HCT116 (cell line): ENCODE measurements around the gene CNTN4. TPM values are rescaled to one million over a fixed set of nuclear protein-coding genes. Genes with fewer than 3 reads are reported as not detected.

Experiments used
- ATAC-seq: fragments of 200-7000 bp; cut with Tn5 transposase; 2 replicates; pipeline ENCODE4 v1.9.1; 2020; ENCODE audit warnings: mild to moderate bottlenecking, moderate library complexity
- BruUV-seq: library from RNA; stranded (reverse); fragments of 400-500 nt; replicated peaks from 2 replicates; lab custom pipeline; 2021; lab: Mats Ljungman, UMichigan
- CTCF ChIA-PET: fragments of 300-600 bp; sonication (Branson Sonifier 250); formaldehyde crosslinking; loops from one replicate; lab custom pipeline; 2021; ENCODE audit warnings: antibody characterized with exemption; lab: Charles Lee
- POLR2A ChIA-PET: fragments of 300-600, 350-600 bp; sonication (Branson Sonifier 250); formaldehyde crosslinking; loops from one replicate; lab custom pipeline; 2021; ENCODE audit warnings: antibody characterized with exemption; lab: Charles Lee
- RAD21 ChIA-PET, 2 experiments: fragments of 300-600 bp; sonication (Branson Sonifier 250); formaldehyde crosslinking; loops; one replicate each; lab custom pipeline; 2023; ENCODE audit warnings: low total read pairs in 2 of 2; ENCODE audit not compliant: uncharacterized antibody in 2 of 2, unreplicated experiment in 2 of 2, low non-redundant PET in 1 of 2; lab: Charles Lee
- DNase-seq: peaks from one replicate; pipeline ENCODE4 v3.0.0-alpha.2; 2010; ENCODE audit warnings: low read depth, low spot score
- H2AFZ ChIP-seq: fragments of 200-600 bp; shearing (Covaris generic), sonication (generic); 2 replicates; pipeline ENCODE4 v1.6.1; 2017; ENCODE audit warnings: low read depth, mixed run types, mixed read lengths, antibody characterized with exemption, low read length; ENCODE audit not compliant: poor library complexity, severe bottlenecking
- H3K27ac ChIP-seq: 2 replicates; pipeline ENCODE4 v1.5.1; 2012; ENCODE audit warnings: low read depth, low read length
- H3K27me3 ChIP-seq: fragments of 200-600 bp; sonication (generic); 2 replicates; pipeline ENCODE4 v1.6.1; 2016; ENCODE audit warnings: mixed run types, low read length, mixed read lengths; ENCODE audit not compliant: insufficient read depth
- H3K36me3 ChIP-seq, 2 experiments: fragments of 200-500 bp in 1 of 2; fragments of 200-600 bp in 1 of 2; sonication (Bioruptor generic) in 1 of 2; sonication (generic) in 1 of 2; 2 replicates each; pipeline versions ENCODE4 v1.5.1 to v1.6.1; 2014 to 2016; ENCODE audit warnings: low read length in 2 of 2, inconsistent platforms in 1 of 2, mixed read lengths in 1 of 2, mixed run types in 1 of 2; ENCODE audit not compliant: insufficient read depth in 2 of 2, control insufficient read depth in 1 of 2
- H3K4me1 ChIP-seq, 2 experiments: fragments of 200-600 bp in 1 of 2; sonication (generic) in 1 of 2; 2 replicates each; pipeline versions ENCODE4 v1.5.1 to v1.6.1; 2012 to 2017; ENCODE audit warnings: low read length in 2 of 2, inconsistent platforms in 1 of 2, mild to moderate bottlenecking in 1 of 2, mixed read lengths in 1 of 2, mixed run types in 1 of 2, moderate library complexity in 1 of 2; ENCODE audit not compliant: insufficient read depth in 2 of 2, control insufficient read depth in 1 of 2
- H3K4me2 ChIP-seq: fragments of 200-600 bp; sonication (generic); 2 replicates; pipeline ENCODE4 v1.6.1; 2017; ENCODE audit warnings: mixed run types, low read length, mixed read lengths
- H3K4me3 ChIP-seq, 2 experiments: fragments of 200-600 bp in 1 of 2; sonication (generic) in 1 of 2; replicated peaks in 1 of 2; 2 replicates each; pipeline ENCODE4 v1.5.1; 2011 to 2016; ENCODE audit warnings: low read length in 2 of 2, control low read depth in 1 of 2, low read depth in 1 of 2, mild to moderate bottlenecking in 1 of 2, mixed read lengths in 1 of 2, mixed run types in 1 of 2
- H3K79me2 ChIP-seq: fragments of 200-600 bp; sonication (generic); 2 replicates; pipeline ENCODE4 v1.6.1; 2017; ENCODE audit warnings: mild to moderate bottlenecking, mixed run types, low read length, moderate library complexity, mixed read lengths; ENCODE audit not compliant: insufficient read depth
- H3K9ac ChIP-seq: fragments of 200-600 bp; sonication (generic); 2 replicates; pipeline ENCODE4 v1.6.1; 2016; ENCODE audit warnings: low read length, mixed read lengths
- H3K9me2 ChIP-seq: fragments of 200-600 bp; sonication (generic), shearing (Covaris generic); 2 replicates; pipeline ENCODE4 v1.6.1; 2017; ENCODE audit warnings: mixed run types, mild to moderate bottlenecking, moderate library complexity; ENCODE audit not compliant: insufficient read depth
- H3K9me3 ChIP-seq, 2 experiments: fragments of 200-500 bp in 1 of 2; fragments of 200-600 bp in 1 of 2; sonication (Bioruptor generic) in 1 of 2; sonication (generic) in 1 of 2; 2 replicates each; pipeline ENCODE4 v1.6.1; 2014 to 2017; ENCODE audit warnings: low read length in 2 of 2, mixed read lengths in 2 of 2, inconsistent platforms in 1 of 2, low read depth in 1 of 2, mild to moderate bottlenecking in 1 of 2, mixed run types in 1 of 2, moderate library complexity in 1 of 2; ENCODE audit not compliant: control insufficient read depth in 1 of 2, insufficient read depth in 1 of 2
- H4K20me1 ChIP-seq: fragments of 200-600 bp; sonication (generic), shearing (Covaris generic); 2 replicates; pipeline ENCODE4 v1.6.1; 2017; ENCODE audit warnings: mixed run types, mild to moderate bottlenecking, moderate library complexity; ENCODE audit not compliant: insufficient read depth
- ATF3 ChIP-seq: IDR thresholded peaks from 2 replicates; pipeline ENCODE4 v1.6.1; 2012
- CBX3 ChIP-seq: IDR thresholded peaks from 2 replicates; pipeline ENCODE4 v1.6.1; 2012; ENCODE audit warnings: low read depth
- CTCF ChIP-seq, 3 experiments: fragments of 200-600 bp in 1 of 3; sonication (generic) in 1 of 3; IDR thresholded peaks in 2 of 3; conservative IDR thresholded peaks in 1 of 3; 2 replicates each; pipeline ENCODE4 v1.5.1; 2012 to 2017; ENCODE audit warnings: low read depth in 2 of 3, low read length in 2 of 3, antibody characterized with exemption in 1 of 3, borderline replicate concordance in 1 of 3, control low read depth in 1 of 3, mild to moderate bottlenecking in 1 of 3, mixed read lengths in 1 of 3, mixed run types in 1 of 3, moderate library complexity in 1 of 3; ENCODE audit not compliant: insufficient read depth in 1 of 3
- ELF1 ChIP-seq: IDR thresholded peaks from 2 replicates; pipeline ENCODE4 v1.6.1; 2012; ENCODE audit warnings: low read depth, borderline replicate concordance
- EZH2phosphoT487 ChIP-seq: fragments of 200-600 bp; IDR thresholded peaks from 2 replicates; pipeline ENCODE4 v1.6.1; 2018; ENCODE audit warnings: antibody characterized with exemption, borderline replicate concordance
- JUND ChIP-seq: IDR thresholded peaks from 2 replicates; pipeline ENCODE4 v1.6.1; 2012
- MAX ChIP-seq: IDR thresholded peaks from 2 replicates; pipeline ENCODE4 v1.6.1; 2012
- POLR2AphosphoS5 ChIP-seq: IDR thresholded peaks from 2 replicates; pipeline ENCODE4 v1.6.1; 2011; ENCODE audit warnings: mild to moderate bottlenecking, low read depth, low read length, moderate library complexity
- RAD21 ChIP-seq: IDR thresholded peaks from 2 replicates; pipeline ENCODE4 v1.6.1; 2012; ENCODE audit warnings: low read depth, mild to moderate bottlenecking
- REST ChIP-seq: IDR thresholded peaks from 2 replicates; pipeline ENCODE4 v1.6.1; 2012; ENCODE audit warnings: low read depth
- SP1 ChIP-seq: IDR thresholded peaks from 2 replicates; pipeline ENCODE4 v1.6.1; 2012; ENCODE audit warnings: low read depth
- SRF ChIP-seq: IDR thresholded peaks from 2 replicates; pipeline ENCODE4 v1.6.1; 2012; ENCODE audit warnings: low read depth
- intact Hi-C: fragments of 100-400 bp; cut with micrococcal nuclease; formaldehyde crosslinking; loops from 2 replicates; pipeline ENCODE4 v1.10.0; 2022
- total RNA-seq: library from RNA; stranded (reverse); gene quantifications from one replicate; pipeline ENCODE4 v1.2.1, GENCODE V29; 2021; ENCODE audit not compliant: unreplicated experiment

CNTN4 gene
- total RNA-seq, 1 experiment from 2014 or later, result not detected

GRCh38 chr3:2567451-2567850, 468.8 kb downstream of the CNTN4 start (continued):
- TF ChIP-seq REST, result no peak
- no peak for TF ChIP-seq ATF3
- no peak for TF ChIP-seq SP1
- no peak for TF ChIP-seq EZH2phosphoT487
- TF ChIP-seq SRF, result no peak
- no peak for TF ChIP-seq JUND
- no peak for TF ChIP-seq MAX
- TF ChIP-seq RAD21, result no peak

- Histone ChIP-seq H3K79me2 (no peaks in the 10 kb centered on the region), H3K27ac (no peak overlapping the region), H2AFZ (no peak overlapping the region), H3K4me3 (no peak overlapping the region), H4K20me1 (no peaks in the 10 kb centered on the region), H3K9ac (no peak overlapping the region), H3K9me3 (peaks cover 0 to 11% of the 10 kb centered on the region in 2 experiments; a peak in 2 of 4 replicates), H3K4me1 (no peaks in the 10 kb centered on the region), H3K4me2 (no peak overlapping the region), H3K27me3 (no peaks in the 10 kb centered on the region), H3K36me3 (no peaks in the 10 kb centered on the region), H3K9me2 (no peaks in the 10 kb centered on the region)
- intact Hi-C loops, result no loop called here
- no TSS peak for BruUV-seq
- ChIA-PET RAD21 (no interaction called here), CTCF (no interaction called here), POLR2A (no interaction called here)
- DNase-seq (no peak), ATAC-seq (no peak)
- TF ChIP-seq CTCF (IDR thresholded peaks at IDR 0.05 in 2 of 3, conservative IDR thresholded peaks at IDR 0.05 in 1 of 3; ENCODE audit: borderline replicate concordance in 1 of 3, insufficient read depth in 1 of 3, low read depth in 2 of 3, low read length in 2 of 3) (no peak), CBX3 (no peak), EZH2phosphoT487 (no peak), ELF1 (no peak), REST (no peak), POLR2AphosphoS5 (no peak)
Observed at GRCh38 chr3:2568156-2568555, 469.5 kb downstream of the CNTN4 start.
